ENCODE data around the gene C9orf153. TPM values are rescaled to one million over a fixed set of nuclear protein-coding genes. Genes with fewer than 3 reads are reported as not detected.

Gene C9orf153
- total RNA-seq, 2 donors from 2014 or later: 0.37 to 0.51 TPM

DNA sequence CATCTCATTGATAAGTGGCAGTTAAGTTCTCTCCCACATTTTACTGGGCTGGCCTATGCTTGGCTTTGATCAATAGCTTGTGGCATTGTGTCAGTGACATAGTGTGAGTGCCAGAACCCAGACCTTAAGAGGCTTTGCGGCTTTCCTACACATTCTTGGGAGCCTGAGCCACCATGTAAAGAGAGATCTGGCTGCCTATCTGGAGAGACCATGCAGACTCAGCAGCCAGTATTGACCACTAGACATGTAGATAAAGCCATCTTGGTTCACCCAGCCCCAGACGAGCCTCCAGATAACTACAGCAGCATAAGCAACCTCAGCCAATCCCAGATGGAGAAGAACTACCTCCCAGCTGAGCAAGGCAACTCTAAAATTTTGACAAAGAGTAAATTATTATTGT lies 28.6 kb downstream of the C9orf153 start:
- H3K4me3 Mint-ChIP-seq: no peak overlapping the region
- Histone ChIP-seq H3K9me3 (ENCODE audit: control insufficient read depth, low read length) (no peaks in the 10 kb centered on the region), H3K27me3 (ENCODE audit: control insufficient read depth, insufficient read depth, low read length, poor library complexity, severe bottlenecking) (no peaks in the 10 kb centered on the region), H3K27ac (ENCODE audit: low read depth, low read length) (no peak overlapping the region), H3K9ac (ENCODE audit: extremely low read depth, low read length, poor library complexity, severe bottlenecking) (no peak overlapping the region), H3K4me1 (ENCODE audit: control insufficient read depth, insufficient read depth, low read length) (no peaks in the 10 kb centered on the region), H3K36me3 (ENCODE audit: control insufficient read depth, insufficient read depth, low read length) (no peaks in the 10 kb centered on the region), H3K4me3 (ENCODE audit: low read length) (no peak overlapping the region)
- H3K27me3 Mint-ChIP-seq (ENCODE audit: insufficient read depth): no peaks in the 10 kb centered on the region
- H3K27ac Mint-ChIP-seq: no peak overlapping the region
- no peak for DNase-seq
- WGBS, 2 experiments (ENCODE audit: insufficient coverage in 1 of 2, insufficient read length in 1 of 2): 89 to 100% methylated on average over 1 to 2 of the region's 2 CpGs
- H3K4me1 Mint-ChIP-seq: no peaks in the 10 kb centered on the region
- no peaks in the 10 kb centered on the region for H3K36me3 Mint-ChIP-seq (ENCODE audit: low read depth)
- TF ChIP-seq, protein P1, sequence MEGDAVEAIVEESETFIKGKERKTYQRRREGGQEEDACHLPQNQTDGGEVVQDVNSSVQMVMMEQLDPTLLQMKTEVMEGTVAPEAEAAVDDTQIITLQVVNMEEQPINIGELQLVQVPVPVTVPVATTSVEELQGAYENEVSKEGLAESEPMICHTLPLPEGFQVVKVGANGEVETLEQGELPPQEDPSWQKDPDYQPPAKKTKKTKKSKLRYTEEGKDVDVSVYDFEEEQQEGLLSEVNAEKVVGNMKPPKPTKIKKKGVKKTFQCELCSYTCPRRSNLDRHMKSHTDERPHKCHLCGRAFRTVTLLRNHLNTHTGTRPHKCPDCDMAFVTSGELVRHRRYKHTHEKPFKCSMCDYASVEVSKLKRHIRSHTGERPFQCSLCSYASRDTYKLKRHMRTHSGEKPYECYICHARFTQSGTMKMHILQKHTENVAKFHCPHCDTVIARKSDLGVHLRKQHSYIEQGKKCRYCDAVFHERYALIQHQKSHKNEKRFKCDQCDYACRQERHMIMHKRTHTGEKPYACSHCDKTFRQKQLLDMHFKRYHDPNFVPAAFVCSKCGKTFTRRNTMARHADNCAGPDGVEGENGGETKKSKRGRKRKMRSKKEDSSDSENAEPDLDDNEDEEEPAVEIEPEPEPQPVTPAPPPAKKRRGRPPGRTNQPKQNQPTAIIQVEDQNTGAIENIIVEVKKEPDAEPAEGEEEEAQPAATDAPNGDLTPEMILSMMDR (conservative IDR thresholded peaks at IDR 0.05): no peak
- no peaks in the 10 kb centered on the region for H3K9me3 Mint-ChIP-seq

DNA sequence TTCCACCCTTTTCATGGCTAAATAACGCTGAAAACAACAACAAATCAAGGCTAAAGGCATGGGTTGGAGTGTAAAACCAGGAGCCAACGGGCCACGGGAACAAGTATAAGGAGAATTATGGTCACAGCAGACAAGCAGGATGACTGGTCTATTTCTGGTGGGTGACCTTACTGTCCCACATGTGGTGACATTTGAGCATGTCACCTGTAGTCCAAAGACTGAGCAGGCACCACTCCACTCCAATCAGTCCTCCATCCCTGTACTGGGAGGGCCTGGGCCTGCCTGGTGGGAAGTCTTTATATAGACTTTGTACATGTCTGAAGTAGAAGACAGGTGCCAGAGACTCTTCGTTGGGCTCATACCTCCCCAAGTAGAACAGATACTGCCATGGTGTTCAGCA lies 36.8 kb downstream of the C9orf153 start:
- no peaks in the 10 kb centered on the region for H3K4me1 ChIP-seq (ENCODE audit: control insufficient read depth, insufficient read depth, low read length)
- WGBS, 2 experiments (ENCODE audit: insufficient coverage in 1 of 2, insufficient read length in 1 of 2): 90 to 100% methylated on average over 3 to 4 of the region's 4 CpGs
- H3K4me1 Mint-ChIP-seq: no peaks in the 10 kb centered on the region

DNA sequence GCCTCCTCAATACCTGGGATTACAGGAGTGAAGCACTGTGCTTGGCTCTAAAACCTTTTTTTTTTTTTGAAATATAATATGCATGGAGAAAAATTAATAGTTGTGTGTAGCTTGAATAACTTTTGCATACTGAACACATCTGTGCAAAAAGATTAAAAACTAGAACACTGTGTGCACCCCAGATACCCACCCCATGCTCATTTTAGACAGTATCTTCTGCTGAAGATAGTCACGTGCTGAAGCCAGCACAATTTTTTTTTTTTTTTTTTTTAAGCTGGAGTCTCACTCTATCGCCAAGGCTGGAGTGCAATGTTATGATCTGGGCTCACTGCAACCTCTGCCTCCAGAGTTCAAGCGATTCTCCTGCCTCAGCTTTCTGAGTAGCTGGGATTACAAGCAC lies 39.9 kb downstream of the C9orf153 start:
- 97 to 100% methylated on average over 1 to 3 of the region's 3 CpGs for WGBS, 2 experiments (ENCODE audit: insufficient coverage in 1 of 2, insufficient read length in 1 of 2)
- H3K27me3 ChIP-seq (ENCODE audit: control insufficient read depth, insufficient read depth, low read length, poor library complexity, severe bottlenecking): no peaks in the 10 kb centered on the region
- no peaks in the 10 kb centered on the region for H3K9me3 ChIP-seq (ENCODE audit: control insufficient read depth, low read length)
- no peaks in the 10 kb centered on the region for H3K4me1 ChIP-seq (ENCODE audit: control insufficient read depth, insufficient read depth, low read length)
- H3K36me3 ChIP-seq (ENCODE audit: control insufficient read depth, insufficient read depth, low read length): no peaks in the 10 kb centered on the region
- no peak overlapping the region for H3K27ac ChIP-seq (ENCODE audit: low read depth, low read length)
- TF ChIP-seq, protein P1 (conservative IDR thresholded peaks at IDR 0.05): no peak
- no peak overlapping the region for H3K9ac ChIP-seq (ENCODE audit: extremely low read depth, low read length, poor library complexity, severe bottlenecking)
- H3K4me3 ChIP-seq (ENCODE audit: low read length): no peak overlapping the region
- no peaks in the 10 kb centered on the region for H3K4me1 Mint-ChIP-seq
- DNase-seq: no peak
- no peak overlapping the region for H3K4me3 Mint-ChIP-seq
- H3K9me3 Mint-ChIP-seq: no peaks in the 10 kb centered on the region
- no peaks in the 10 kb centered on the region for H3K36me3 Mint-ChIP-seq (ENCODE audit: low read depth)
- no peak overlapping the region for H3K27ac Mint-ChIP-seq
- H3K27me3 Mint-ChIP-seq (ENCODE audit: insufficient read depth): no peaks in the 10 kb centered on the region

More for the DNA sequence above, 36.8 kb downstream of the C9orf153 start:
- no peaks in the 10 kb centered on the region for H3K36me3 Mint-ChIP-seq (ENCODE audit: low read depth)
- no peak overlapping the region for H3K9ac ChIP-seq (ENCODE audit: extremely low read depth, low read length, poor library complexity, severe bottlenecking)
- H3K9me3 Mint-ChIP-seq: no peaks in the 10 kb centered on the region
- no peak for DNase-seq
- TF ChIP-seq, protein P1 (conservative IDR thresholded peaks at IDR 0.05): no peak
- H3K27ac Mint-ChIP-seq: no peak overlapping the region
- no peak overlapping the region for H3K27ac ChIP-seq (ENCODE audit: low read depth, low read length)
- no peak overlapping the region for H3K4me3 ChIP-seq (ENCODE audit: low read length)
- H3K4me3 Mint-ChIP-seq: no peak overlapping the region
- no peaks in the 10 kb centered on the region for H3K36me3 ChIP-seq (ENCODE audit: control insufficient read depth, insufficient read depth, low read length)
- H3K27me3 ChIP-seq (ENCODE audit: control insufficient read depth, insufficient read depth, low read length, poor library complexity, severe bottlenecking): no peaks in the 10 kb centered on the region
- H3K9me3 ChIP-seq (ENCODE audit: control insufficient read depth, low read length): no peaks in the 10 kb centered on the region
- no peaks in the 10 kb centered on the region for H3K27me3 Mint-ChIP-seq (ENCODE audit: insufficient read depth)

Measured in endodermal cell (in vitro differentiated cells).